Measurements from ENCODE around the gene TXNDC8. TPM values are rescaled to one million over a fixed set of nuclear protein-coding genes. Genes with fewer than 3 reads are reported as not detected.
"Not testable (repeated sequence)": the region's sequence is repeated elsewhere in the genome, so short reads cannot be mapped to it uniquely, and the experiment has no call there.

TXNDC8 gene
- total and polyA plus RNA-seq, 2 donors (not counting 1 experiment from before 2014, with no cell fraction given), result not detected

GRCh38 chr9:110370315-110370714, 32.7 kb upstream of the TXNDC8 start:
- Mint-ChIP-seq H3K27me3 (peaks cover 9% of the 10 kb centered on the region), H3K9me3 (ENCODE audit: insufficient read depth) (no peaks in the 10 kb centered on the region), H3K27ac (no peak overlapping the region), H3K4me3 (no peak overlapping the region), H3K4me1 (no peaks in the 10 kb centered on the region)
- Histone ChIP-seq H3K27ac (ENCODE audit: low read length in 2 of 2) (no peak overlapping the region), H3K4me1 (ENCODE audit: control insufficient read depth in 2 of 2, insufficient read depth in 2 of 2, low read length in 2 of 2) (no peaks in the 10 kb centered on the region), H3K9ac (ENCODE audit: low read length) (no peak overlapping the region), H3K4me3 (ENCODE audit: control extremely low read depth in 1 of 5, extremely low read depth in 1 of 5, insufficient read depth in 1 of 5, low read depth in 2 of 5, low read length in 4 of 5) (no peak overlapping the region), H3K36me3 (replicated peaks in 1 of 2; ENCODE audit: control extremely low read depth in 1 of 2, control insufficient read depth in 1 of 2, extremely low read depth in 1 of 2, insufficient read depth in 2 of 2, low read length in 1 of 2) (no peaks in the 10 kb centered on the region), H2AFZ (ENCODE audit: insufficient read depth, low read depth, low read length, poor library complexity, severe bottlenecking) (no peak overlapping the region), H3K4me2 (replicated peaks; ENCODE audit: low read depth, low read length, poor library complexity, severe bottlenecking) (no peak overlapping the region), H3K79me2 (ENCODE audit: control insufficient read depth, insufficient read depth, low read length) (no peaks in the 10 kb centered on the region), H3K27me3 (replicated peaks in 1 of 4; ENCODE audit: control extremely low read depth in 1 of 4, control insufficient read depth in 3 of 4, insufficient read depth in 4 of 4, low read length in 3 of 4) (no peaks in the 10 kb centered on the region), H4K20me1 (ENCODE audit: control insufficient read depth, insufficient read depth, low read length, poor library complexity, severe bottlenecking) (no peaks in the 10 kb centered on the region), H3K9me3 (ENCODE audit: control extremely low read depth in 1 of 3, control insufficient read depth in 2 of 3, insufficient read depth in 1 of 3, low read length in 2 of 3) (no peaks in the 10 kb centered on the region)
- TF ChIP-seq EZH2 (IDR thresholded peaks at IDR 0.05; ENCODE audit: borderline replicate concordance, insufficient read depth, low read depth, low read length, poor library complexity, severe bottlenecking), result no peak
- TF ChIP-seq, protein P1, sequence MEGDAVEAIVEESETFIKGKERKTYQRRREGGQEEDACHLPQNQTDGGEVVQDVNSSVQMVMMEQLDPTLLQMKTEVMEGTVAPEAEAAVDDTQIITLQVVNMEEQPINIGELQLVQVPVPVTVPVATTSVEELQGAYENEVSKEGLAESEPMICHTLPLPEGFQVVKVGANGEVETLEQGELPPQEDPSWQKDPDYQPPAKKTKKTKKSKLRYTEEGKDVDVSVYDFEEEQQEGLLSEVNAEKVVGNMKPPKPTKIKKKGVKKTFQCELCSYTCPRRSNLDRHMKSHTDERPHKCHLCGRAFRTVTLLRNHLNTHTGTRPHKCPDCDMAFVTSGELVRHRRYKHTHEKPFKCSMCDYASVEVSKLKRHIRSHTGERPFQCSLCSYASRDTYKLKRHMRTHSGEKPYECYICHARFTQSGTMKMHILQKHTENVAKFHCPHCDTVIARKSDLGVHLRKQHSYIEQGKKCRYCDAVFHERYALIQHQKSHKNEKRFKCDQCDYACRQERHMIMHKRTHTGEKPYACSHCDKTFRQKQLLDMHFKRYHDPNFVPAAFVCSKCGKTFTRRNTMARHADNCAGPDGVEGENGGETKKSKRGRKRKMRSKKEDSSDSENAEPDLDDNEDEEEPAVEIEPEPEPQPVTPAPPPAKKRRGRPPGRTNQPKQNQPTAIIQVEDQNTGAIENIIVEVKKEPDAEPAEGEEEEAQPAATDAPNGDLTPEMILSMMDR (IDR thresholded peaks at IDR 0.05), result no peak
- ATAC-seq (ENCODE audit: low read depth) (no peak), DNase-seq (no peak)
- no CpG with 5 or more reads among the region's 3 CpGs for WGBS (ENCODE audit: insufficient coverage)
- POLR2A ChIA-PET, result no interaction called here
- CTCF ChIA-PET, result no interaction called here
- intact Hi-C loops (cut with micrococcal nuclease), result no loop called here

- H3K27me3 Mint-ChIP-seq, result peaks cover 21% of the 10 kb centered on the region
- Histone ChIP-seq H3K27ac (ENCODE audit: low read length in 2 of 2) (no peak overlapping the region), H3K4me3 (ENCODE audit: control extremely low read depth in 1 of 5, extremely low read depth in 1 of 5, insufficient read depth in 1 of 5, low read depth in 2 of 5, low read length in 4 of 5) (no peak overlapping the region), H3K4me2 (replicated peaks; ENCODE audit: low read depth, low read length, poor library complexity, severe bottlenecking) (no peak overlapping the region), H3K27me3 (replicated peaks in 1 of 4; ENCODE audit: control extremely low read depth in 1 of 4, control insufficient read depth in 3 of 4, insufficient read depth in 4 of 4, low read length in 3 of 4) (no peaks in the 10 kb centered on the region), H3K9ac (ENCODE audit: low read length) (no peak overlapping the region), H2AFZ (ENCODE audit: insufficient read depth, low read depth, low read length, poor library complexity, severe bottlenecking) (no peak overlapping the region), H4K20me1 (ENCODE audit: control insufficient read depth, insufficient read depth, low read length, poor library complexity, severe bottlenecking) (no peaks in the 10 kb centered on the region), H3K36me3 (replicated peaks in 1 of 2; ENCODE audit: control extremely low read depth in 1 of 2, control insufficient read depth in 1 of 2, extremely low read depth in 1 of 2, insufficient read depth in 2 of 2, low read length in 1 of 2) (no peaks in the 10 kb centered on the region), H3K9me3 (ENCODE audit: control extremely low read depth in 1 of 3, control insufficient read depth in 2 of 3, insufficient read depth in 1 of 3, low read length in 2 of 3) (no peaks in the 10 kb centered on the region), H3K4me1 (ENCODE audit: control insufficient read depth in 2 of 2, insufficient read depth in 2 of 2, low read length in 2 of 2) (no peaks in the 10 kb centered on the region), H3K79me2 (ENCODE audit: control insufficient read depth, insufficient read depth, low read length) (no peaks in the 10 kb centered on the region)
- H3K4me1 Mint-ChIP-seq, result no peaks in the 10 kb centered on the region
- WGBS (ENCODE audit: insufficient coverage), result no CpG with 5 or more reads among the region's 2 CpGs
- DNase-seq, result no peak
- POLR2A ChIA-PET, result no interaction called here
- H3K4me3 Mint-ChIP-seq, result no peak overlapping the region
- no peak overlapping the region for H3K27ac Mint-ChIP-seq
- no peak for ATAC-seq (ENCODE audit: low read depth)
- TF ChIP-seq EZH2 (IDR thresholded peaks at IDR 0.05; ENCODE audit: borderline replicate concordance, insufficient read depth, low read depth, low read length, poor library complexity, severe bottlenecking), result no peak
- TF ChIP-seq, protein P1 (IDR thresholded peaks at IDR 0.05), result no peak
- no peaks in the 10 kb centered on the region for H3K9me3 Mint-ChIP-seq (ENCODE audit: insufficient read depth)
- intact Hi-C loops (cut with micrococcal nuclease), result no loop called here
- CTCF ChIA-PET, result no interaction called here
Measured at GRCh38 chr9:110364451-110364850, 26.8 kb upstream of the TXNDC8 start.

DNA sequence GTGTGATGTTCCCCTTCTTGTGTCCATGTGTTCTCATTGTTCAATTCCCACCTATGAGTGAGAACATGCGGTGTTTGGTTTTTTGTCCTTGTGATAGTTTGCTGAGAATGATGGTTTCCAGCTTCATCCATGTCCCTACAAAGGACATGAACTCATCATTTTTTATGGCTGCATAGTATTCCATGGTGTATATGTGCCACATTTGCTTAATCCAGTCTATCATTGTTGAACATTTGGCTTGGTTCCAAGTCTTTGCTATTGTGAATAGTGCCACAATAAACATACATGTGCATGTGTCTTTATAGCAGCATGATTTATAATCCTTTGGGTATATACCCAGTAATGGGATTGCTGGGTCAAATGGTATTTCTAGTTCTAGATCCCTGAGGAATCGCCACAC, 21.3 kb upstream of the TXNDC8 start:
- H3K9me3 Mint-ChIP-seq (ENCODE audit: insufficient read depth); POLR2A ChIA-PET; H3K27ac ChIP-seq (ENCODE audit: low read length in 2 of 2); H3K79me2 ChIP-seq (ENCODE audit: control insufficient read depth, insufficient read depth, low read length); CTCF ChIA-PET; H4K20me1 ChIP-seq (ENCODE audit: control insufficient read depth, insufficient read depth, low read length, poor library complexity, severe bottlenecking); H3K9ac ChIP-seq (ENCODE audit: low read length); H3K27ac Mint-ChIP-seq; H3K27me3 ChIP-seq (replicated peaks in 1 of 4; ENCODE audit: control extremely low read depth in 1 of 4, control insufficient read depth in 3 of 4, insufficient read depth in 4 of 4, low read length in 3 of 4); H3K27me3 Mint-ChIP-seq; H3K4me3 ChIP-seq (ENCODE audit: control extremely low read depth in 1 of 5, extremely low read depth in 1 of 5, insufficient read depth in 1 of 5, low read depth in 2 of 5, low read length in 4 of 5); H3K4me2 ChIP-seq (replicated peaks; ENCODE audit: low read depth, low read length, poor library complexity, severe bottlenecking); H3K36me3 ChIP-seq (replicated peaks in 1 of 2; ENCODE audit: control extremely low read depth in 1 of 2, control insufficient read depth in 1 of 2, extremely low read depth in 1 of 2, insufficient read depth in 2 of 2, low read length in 1 of 2); H2AFZ ChIP-seq (ENCODE audit: insufficient read depth, low read depth, low read length, poor library complexity, severe bottlenecking); H3K4me3 Mint-ChIP-seq; ATAC-seq (ENCODE audit: low read depth); DNase-seq; intact Hi-C loops (cut with micrococcal nuclease); H3K4me1 ChIP-seq (ENCODE audit: control insufficient read depth in 2 of 2, insufficient read depth in 2 of 2, low read length in 2 of 2); H3K9me3 ChIP-seq (ENCODE audit: control extremely low read depth in 1 of 3, control insufficient read depth in 2 of 3, insufficient read depth in 1 of 3, low read length in 2 of 3); H3K4me1 Mint-ChIP-seq: not testable (repeated sequence)
- WGBS (ENCODE audit: insufficient coverage), result no CpG with 5 or more reads among the region's 2 CpGs
